Effector memory CD4-positive, alpha-beta T cell (primary cell): ENCODE results near the gene TRPM3.

Experiments
- DNase-seq, 3 donors: peaks; one replicate each; pipeline ENCODE4 v3.0.0-alpha.2; 2020
- H3K27ac ChIP-seq: 2 replicates; pipeline ENCODE4 v1.7.0; 2013; ENCODE audit warnings: mild to moderate bottlenecking, low read length, moderate library complexity; ENCODE audit not compliant: insufficient read depth, poor library complexity, severe bottlenecking
- H3K27me3 ChIP-seq: replicated peaks from 2 replicates; pipeline ENCODE4 v1.7.0; 2013; ENCODE audit warnings: mild to moderate bottlenecking, low read length; ENCODE audit not compliant: insufficient read depth, control insufficient read depth, poor library complexity, severe bottlenecking
- H3K36me3 ChIP-seq: 2 replicates; pipeline ENCODE4 v1.7.0; 2013; ENCODE audit warnings: mild to moderate bottlenecking, low read length, moderate library complexity; ENCODE audit not compliant: control insufficient read depth, insufficient read depth
- H3K4me1 ChIP-seq: 2 replicates; pipeline ENCODE4 v1.7.0; 2013; ENCODE audit warnings: low read length, mild to moderate bottlenecking; ENCODE audit not compliant: control insufficient read depth, insufficient read depth, poor library complexity, severe bottlenecking
- H3K4me3 ChIP-seq: 2 replicates; pipeline ENCODE4 v1.7.0; 2013; ENCODE audit warnings: low read length, low read depth, mild to moderate bottlenecking; ENCODE audit not compliant: insufficient read depth, poor library complexity, severe bottlenecking
- H3K9me3 ChIP-seq: 2 replicates; pipeline ENCODE4 v1.7.0; 2013; ENCODE audit warnings: mild to moderate bottlenecking, low read length, moderate library complexity; ENCODE audit not compliant: control insufficient read depth

TRPM3 gene

DNA sequence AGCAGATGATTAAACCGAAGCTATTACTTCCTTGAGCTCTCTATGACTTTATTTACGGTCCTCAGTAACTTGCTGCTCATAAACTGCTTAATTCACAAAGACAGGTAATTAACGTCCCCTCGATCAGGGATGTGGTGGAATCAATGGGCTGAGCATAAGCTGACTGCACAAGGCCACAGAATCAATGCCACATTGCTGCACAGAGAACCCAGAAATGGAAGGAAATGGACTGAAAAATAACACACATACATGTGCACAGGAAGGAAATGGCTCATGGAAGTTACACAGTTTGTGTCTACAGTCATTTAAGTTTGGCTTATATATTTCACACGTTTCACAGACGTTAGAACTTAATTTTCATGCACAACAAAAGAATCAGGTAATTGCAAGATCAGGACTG lies 588.7 kb downstream of the TRPM3 start:
- no peaks in the 10 kb centered on the region for H3K27me3 ChIP-seq
- no peaks in the 10 kb centered on the region for H3K36me3 ChIP-seq
- no peak for DNase-seq
- no peak overlapping the region for H3K27ac ChIP-seq
- no peak overlapping the region for H3K4me3 ChIP-seq
- no peaks in the 10 kb centered on the region for H3K4me1 ChIP-seq
- H3K9me3 ChIP-seq = no peaks in the 10 kb centered on the region

DNA sequence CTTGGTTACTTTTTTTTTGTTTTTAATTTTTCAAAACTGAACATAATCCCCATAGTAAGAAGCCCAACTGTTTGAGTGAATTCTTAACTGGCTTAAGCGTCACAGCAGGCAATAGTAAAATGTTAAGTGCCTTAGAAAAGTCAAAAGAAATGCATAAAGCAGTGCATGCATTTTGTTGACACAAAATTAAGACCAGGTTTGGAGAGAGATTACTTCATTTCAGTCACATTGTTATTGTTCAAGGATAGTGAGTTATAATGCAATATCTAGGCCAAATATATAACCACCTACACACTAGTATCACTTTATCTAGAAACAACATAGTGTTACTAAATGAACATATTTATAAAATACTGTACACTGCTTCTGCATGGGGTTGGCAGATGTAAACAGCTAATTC lies 590.1 kb downstream of the TRPM3 start:
- Histone ChIP-seq H3K9me3 (no peaks in the 10 kb centered on the region), H3K4me1 (no peaks in the 10 kb centered on the region)

GRCh38 chr9:70530716-70531115 lies 590.7 kb downstream of the TRPM3 start:
- Histone ChIP-seq H3K27me3 (no peaks in the 10 kb centered on the region), H3K4me3 (no peak overlapping the region), H3K27ac (no peak overlapping the region), H3K4me1 (no peaks in the 10 kb centered on the region), H3K36me3 (no peaks in the 10 kb centered on the region), H3K9me3 (no peaks in the 10 kb centered on the region)
- DNase-seq = no peak

More for the DNA sequence above, 590.1 kb downstream of the TRPM3 start:
- H3K36me3 ChIP-seq = no peaks in the 10 kb centered on the region
- DNase-seq = no peak
- H3K27me3 ChIP-seq = no peaks in the 10 kb centered on the region
- H3K4me3 ChIP-seq = no peak overlapping the region
- H3K27ac ChIP-seq = no peak overlapping the region

GRCh38 chr9:70529833-70530232 lies 591.6 kb downstream of the TRPM3 start:
- Histone ChIP-seq H3K27ac (no peak overlapping the region), H3K36me3 (no peaks in the 10 kb centered on the region), H3K4me3 (no peak overlapping the region), H3K4me1 (no peaks in the 10 kb centered on the region), H3K9me3 (no peaks in the 10 kb centered on the region), H3K27me3 (no peaks in the 10 kb centered on the region)
- no peak for DNase-seq

DNA sequence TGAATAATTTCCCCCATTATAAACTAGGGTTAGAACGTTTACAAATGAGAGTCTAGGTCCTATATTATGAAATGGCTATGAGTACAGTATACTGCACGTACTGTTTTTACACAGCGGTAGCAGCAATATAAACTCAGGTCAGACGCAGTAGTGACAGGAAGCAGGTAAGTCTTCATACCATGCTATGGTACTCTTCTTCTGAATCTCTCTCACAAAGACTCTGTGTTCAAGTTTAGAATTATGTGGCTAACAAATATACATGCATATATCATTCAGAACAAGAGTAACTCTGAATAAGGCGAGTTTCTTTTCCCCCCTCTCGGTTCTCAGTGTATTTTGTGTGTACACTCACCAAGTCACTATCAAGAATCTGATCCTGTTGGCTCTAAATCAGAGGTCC lies 592.0 kb downstream of the TRPM3 start:
- H3K27me3 ChIP-seq = no peaks in the 10 kb centered on the region
- H3K27ac ChIP-seq = no peak overlapping the region
- H3K9me3 ChIP-seq = no peaks in the 10 kb centered on the region
- H3K36me3 ChIP-seq = no peaks in the 10 kb centered on the region
- H3K4me1 ChIP-seq = no peaks in the 10 kb centered on the region
- no peak for DNase-seq
- no peak overlapping the region for H3K4me3 ChIP-seq

GRCh38 chr9:70526902-70527301 lies 594.5 kb downstream of the TRPM3 start:
- Histone ChIP-seq H3K27ac (no peak overlapping the region), H3K36me3 (no peaks in the 10 kb centered on the region), H3K4me3 (no peak overlapping the region), H3K9me3 (no peaks in the 10 kb centered on the region), H3K27me3 (no peaks in the 10 kb centered on the region), H3K4me1 (no peaks in the 10 kb centered on the region)
- no peak for DNase-seq

DNA sequence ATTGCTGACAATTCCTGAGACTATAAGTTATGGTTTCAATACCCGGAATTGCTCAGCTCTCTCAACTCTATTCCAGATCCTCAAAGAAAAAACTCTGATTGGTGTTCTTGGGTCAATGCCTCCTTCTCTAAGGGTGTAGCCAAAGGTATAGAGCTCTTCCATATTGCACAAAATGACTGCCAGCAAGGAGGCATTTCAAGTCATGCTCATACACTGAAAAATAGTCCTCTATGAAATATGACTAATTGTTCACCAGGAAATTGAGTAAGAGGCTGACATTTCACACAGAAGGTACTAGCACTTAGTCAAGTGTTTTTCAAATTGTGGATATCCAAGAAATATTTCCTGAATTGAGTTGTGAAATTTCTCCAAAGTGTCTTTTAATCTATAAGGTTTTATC lies 595.9 kb downstream of the TRPM3 start:
- Histone ChIP-seq H3K27ac (no peak overlapping the region), H3K36me3 (no peaks in the 10 kb centered on the region)
- no peak for DNase-seq

GRCh38 chr9:70519912-70520724 lies 601.3 kb downstream of the TRPM3 start:
- no peak for DNase-seq
- no peak overlapping the region for H3K4me3 ChIP-seq
- H3K27me3 ChIP-seq = no peaks in the 10 kb centered on the region
- no peaks in the 10 kb centered on the region for H3K4me1 ChIP-seq
- H3K9me3 ChIP-seq = no peaks in the 10 kb centered on the region
- no peak overlapping the region for H3K27ac ChIP-seq
- no peaks in the 10 kb centered on the region for H3K36me3 ChIP-seq

More for the DNA sequence above, 595.9 kb downstream of the TRPM3 start:
- Histone ChIP-seq H3K4me3 (no peak overlapping the region), H3K27me3 (no peaks in the 10 kb centered on the region), H3K4me1 (no peaks in the 10 kb centered on the region), H3K9me3 (no peaks in the 10 kb centered on the region)

DNA sequence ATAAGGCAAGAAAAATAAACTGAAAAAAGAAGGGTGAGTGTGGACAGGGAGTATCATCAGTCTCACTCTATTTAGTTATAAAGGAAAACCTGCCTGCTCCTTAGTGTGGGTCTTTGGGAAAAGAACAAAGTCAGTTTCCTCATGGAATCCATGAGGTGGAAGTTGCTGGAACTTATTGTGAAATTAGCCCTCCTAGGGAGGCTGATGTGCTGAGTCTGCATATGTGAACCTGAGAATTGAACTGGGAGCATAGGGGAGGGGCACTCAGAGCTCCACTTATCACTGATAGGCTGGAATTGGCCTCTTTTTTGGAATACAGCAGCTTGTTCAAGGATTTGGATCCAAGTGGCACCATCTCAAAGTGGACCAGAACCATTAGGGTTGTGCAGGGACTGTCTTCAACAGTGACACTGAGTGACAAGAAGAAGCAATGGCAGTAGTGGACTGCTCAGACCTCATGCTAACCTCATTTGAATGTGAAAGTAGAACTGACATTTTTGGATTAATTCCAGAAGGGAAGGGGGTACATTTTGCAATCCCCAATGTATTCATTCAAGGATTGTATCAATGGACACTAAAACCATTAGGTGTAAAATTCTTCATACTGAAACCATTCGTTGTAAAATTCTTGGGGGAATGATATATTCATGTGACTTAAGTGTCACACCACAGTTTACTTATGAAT lies 603.4 kb downstream of the TRPM3 start:
- Histone ChIP-seq H3K9me3 (no peaks in the 10 kb centered on the region), H3K27me3 (no peaks in the 10 kb centered on the region), H3K4me3 (no peak overlapping the region), H3K36me3 (no peaks in the 10 kb centered on the region), H3K27ac (no peak overlapping the region), H3K4me1 (no peaks in the 10 kb centered on the region)
- DNase-seq = no peak

DNA sequence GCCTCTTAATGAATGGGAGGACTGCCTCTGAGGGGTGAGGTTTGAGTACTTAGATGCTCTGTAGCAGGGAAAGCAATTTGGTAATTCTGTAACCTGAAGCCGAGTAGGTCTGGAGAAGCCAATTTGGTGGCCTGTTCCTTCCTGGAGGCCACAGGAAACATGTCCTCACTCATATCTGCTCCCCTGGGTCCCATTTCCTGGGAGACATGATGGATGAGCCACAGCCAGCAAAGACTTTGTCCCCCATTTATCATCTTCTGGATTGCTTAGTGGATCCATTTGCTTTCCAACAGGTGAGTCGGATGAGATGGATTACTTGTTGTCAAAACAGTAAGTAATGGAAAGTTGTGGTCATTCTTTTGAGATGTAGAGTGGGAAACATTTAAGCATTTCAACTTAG lies 607.1 kb downstream of the TRPM3 start:
- H3K36me3 ChIP-seq = no peaks in the 10 kb centered on the region
- H3K27me3 ChIP-seq = no peaks in the 10 kb centered on the region
- H3K27ac ChIP-seq = no peak overlapping the region
- H3K4me1 ChIP-seq = no peaks in the 10 kb centered on the region
- H3K9me3 ChIP-seq = no peaks in the 10 kb centered on the region
- H3K4me3 ChIP-seq = no peak overlapping the region
- DNase-seq = no peak
